Spleen (tissue), 11 donors: ENCODE results near the gene GREB1. TPM values are rescaled to one million over a fixed set of nuclear protein-coding genes. Genes with fewer than 3 reads are reported as not detected.

Experiments
- DNase-seq: peaks from one replicate; pipeline ENCODE4 v3.0.0-alpha.2; 2020
- H3K27ac ChIP-seq, 8 donors: fragments of 200-600 bp; sonication (generic) in 7 of 8; 1 replicate in 4 of 8; 2 replicates in 4 of 8; pipeline versions ENCODE4 v1.5.0 to v1.8.0; 2016 to 2021; ENCODE audit warnings: inconsistent platforms in 4 of 8, mild to moderate bottlenecking in 4 of 8, moderate library complexity in 1 of 8
- H3K27me3 ChIP-seq, 7 donors: fragments of 200-600 bp; sonication (generic) in 6 of 7; replicated peaks in 1 of 7; 1 replicate in 4 of 7; 2 replicates in 3 of 7; pipeline versions ENCODE4 v1.5.0 to v1.8.0; 2016 to 2021; ENCODE audit warnings: inconsistent platforms in 3 of 7, mild to moderate bottlenecking in 1 of 7
- H3K36me3 ChIP-seq, 6 donors: fragments of 200-600 bp; sonication (generic) in 5 of 6; 1 replicate in 4 of 6; 2 replicates in 2 of 6; pipeline versions ENCODE4 v1.5.0 to v1.8.0; 2016 to 2021; ENCODE audit warnings: inconsistent platforms in 2 of 6
- H3K4me1 ChIP-seq, 6 donors: fragments of 200-600 bp; sonication (generic) in 5 of 6; 1 replicate in 3 of 6; 2 replicates in 3 of 6; pipeline versions ENCODE4 v1.5.0 to v1.8.0; 2016 to 2021; ENCODE audit warnings: inconsistent platforms in 3 of 6
- H3K4me3 ChIP-seq, 8 donors: fragments of 200-600 bp; sonication (generic) in 7 of 8; 1 replicate in 4 of 8; 2 replicates in 4 of 8; pipeline versions ENCODE4 v1.5.0 to v1.8.0; 2016 to 2021; ENCODE audit warnings: inconsistent platforms in 4 of 8, mild to moderate bottlenecking in 4 of 8, moderate library complexity in 2 of 8
- H3K9me3 ChIP-seq, 8 donors: fragments of 200-600 bp; sonication (generic) in 7 of 8; 1 replicate in 4 of 8; 2 replicates in 4 of 8; pipeline versions ENCODE4 v1.5.0 to v1.8.0; 2016 to 2021; ENCODE audit warnings: inconsistent platforms in 4 of 8
- POLR2A ChIP-seq, 3 donors: fragments of 450-650 bp; IDR thresholded peaks; one replicate each; pipeline ENCODE4 v1.5.1; 2017; ENCODE audit warnings: antibody characterized with exemption in 3 of 3, mild to moderate bottlenecking in 1 of 3
- POLR2AphosphoS5 ChIP-seq, 3 donors: sonication (generic); formaldehyde crosslinking; IDR thresholded peaks; one replicate each; pipeline ENCODE4 v1.5.1; 2017; ENCODE audit warnings: antibody characterized with exemption in 3 of 3
- WGBS, 5 donors: extraction: QIAGEN DNeasy Blood & Tissue Kit in 3 of 5; methylation state at CpG; one replicate each; pipeline versions ENCODE4 v1.1.5 to v1.1.7; 2013 to 2018; 5-methylcytosine and 5-hydroxymethylcytosine counted together
- intact Hi-C: fragments of 100-400 bp; cut with DNase I; formaldehyde crosslinking; loops from one replicate; pipeline ENCODE4 v1.15.0; 2023; ENCODE audit warnings: low total_unique reads
- polyA plus RNA-seq, 3 donors: library from polyadenylated mRNA; stranded (reverse); fragments of 200-250 nt; gene quantifications; one replicate each; pipeline ENCODE4 v1.2.1, GENCODE V29; 2013
- total RNA-seq, 7 donors: library from RNA; depleted of rRNA in 3 of 7; stranded (reverse); fragments of >200 nt in 3 of 7; fragmentation: NEBNext Ultra II Directional in 4 of 7; extraction: Animal tissue kit (Norgen Biotek cat#: 25700) in 4 of 7; gene quantifications; one replicate each; pipeline versions ENCODE4 v1.1.0 to v1.2.1, GENCODE V29; 2016 to 2021
- TF ChIP-seq, protein P1 (sequence below), 11 experiments: fragments of 200-600 bp in 7 of 11; fragments of 450-650 bp in 4 of 11; sonication (generic) in 4 of 11; IDR thresholded peaks in 8 of 11; conservative IDR thresholded peaks in 3 of 11; 1 replicate in 7 of 11; 2 replicates in 4 of 11; pipeline versions ENCODE4 v1.4.0 to v1.8.0; 2016 to 2021; ENCODE audit warnings: antibody characterized with exemption in 11 of 11, inconsistent platforms in 4 of 11, mild to moderate bottlenecking in 1 of 11
- donor health status: healthy with polysubstance abuse.
- donor health status: DM: no; HTN: no; CAD: no; lungs with moderate emphysema.
- donor health status: DM: no; HTN: no; CAD: no.
- donor health status: Bipolar disorder and iron deficiency.
- donor health status: healthy.
- donor health status: DM: no; HTN: no; CAD: no.
- donor health status: DM: yes; HTN: yes; CAD: no.

The GREB1 gene
- total and polyA plus RNA-seq, 10 donors = 0.06 to 1.6 (median 0.51) TPM; not detected in 1

DNA sequence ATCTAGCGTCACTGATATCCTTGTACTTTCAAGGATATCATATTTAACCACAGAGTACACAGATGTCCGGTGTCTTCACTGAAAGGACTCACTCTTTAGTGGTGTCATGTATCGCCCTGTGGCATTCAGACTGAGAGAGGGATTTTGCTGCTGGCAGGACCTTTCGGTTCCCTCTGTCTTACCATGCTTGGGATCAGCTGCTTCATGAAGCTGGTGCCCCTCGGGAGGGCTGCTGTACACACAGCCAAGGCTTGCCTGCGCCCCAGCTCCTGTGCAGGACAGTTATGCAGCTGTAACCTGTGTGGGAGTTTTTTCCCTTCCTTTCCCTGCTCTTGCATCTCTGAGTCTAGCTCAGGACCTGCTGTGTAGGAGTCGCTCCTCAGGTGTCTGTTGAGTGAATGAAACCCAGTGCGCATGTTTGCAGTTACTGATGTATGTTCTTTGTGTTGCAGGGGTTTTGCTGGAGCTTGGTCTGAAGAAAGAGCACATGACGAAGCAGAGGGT is 64.4 kb downstream of the GREB1 start:
- no peaks in the 10 kb centered on the region for H3K36me3 ChIP-seq
- no peaks in the 10 kb centered on the region for H3K27me3 ChIP-seq
- no peak overlapping the region for H3K27ac ChIP-seq
- intact Hi-C loops = no loop called here
- 68 to 79% (median 70%) methylated on average over 9 of the region's 9 CpGs for WGBS, 5 donors
- H3K9me3 ChIP-seq = no peaks in the 10 kb centered on the region
- no peak overlapping the region for H3K4me3 ChIP-seq
- no peak for DNase-seq
- no peak for TF ChIP-seq POLR2AphosphoS5 (IDR thresholded peaks at IDR 0.05)
- TF ChIP-seq, protein P1, sequence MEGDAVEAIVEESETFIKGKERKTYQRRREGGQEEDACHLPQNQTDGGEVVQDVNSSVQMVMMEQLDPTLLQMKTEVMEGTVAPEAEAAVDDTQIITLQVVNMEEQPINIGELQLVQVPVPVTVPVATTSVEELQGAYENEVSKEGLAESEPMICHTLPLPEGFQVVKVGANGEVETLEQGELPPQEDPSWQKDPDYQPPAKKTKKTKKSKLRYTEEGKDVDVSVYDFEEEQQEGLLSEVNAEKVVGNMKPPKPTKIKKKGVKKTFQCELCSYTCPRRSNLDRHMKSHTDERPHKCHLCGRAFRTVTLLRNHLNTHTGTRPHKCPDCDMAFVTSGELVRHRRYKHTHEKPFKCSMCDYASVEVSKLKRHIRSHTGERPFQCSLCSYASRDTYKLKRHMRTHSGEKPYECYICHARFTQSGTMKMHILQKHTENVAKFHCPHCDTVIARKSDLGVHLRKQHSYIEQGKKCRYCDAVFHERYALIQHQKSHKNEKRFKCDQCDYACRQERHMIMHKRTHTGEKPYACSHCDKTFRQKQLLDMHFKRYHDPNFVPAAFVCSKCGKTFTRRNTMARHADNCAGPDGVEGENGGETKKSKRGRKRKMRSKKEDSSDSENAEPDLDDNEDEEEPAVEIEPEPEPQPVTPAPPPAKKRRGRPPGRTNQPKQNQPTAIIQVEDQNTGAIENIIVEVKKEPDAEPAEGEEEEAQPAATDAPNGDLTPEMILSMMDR (IDR thresholded peaks at IDR 0.05 in 8 of 11, conservative IDR thresholded peaks at IDR 0.05 in 3 of 11) = no peak
- no peak for TF ChIP-seq POLR2A (IDR thresholded peaks at IDR 0.05)
- no peaks in the 10 kb centered on the region for H3K4me1 ChIP-seq

DNA sequence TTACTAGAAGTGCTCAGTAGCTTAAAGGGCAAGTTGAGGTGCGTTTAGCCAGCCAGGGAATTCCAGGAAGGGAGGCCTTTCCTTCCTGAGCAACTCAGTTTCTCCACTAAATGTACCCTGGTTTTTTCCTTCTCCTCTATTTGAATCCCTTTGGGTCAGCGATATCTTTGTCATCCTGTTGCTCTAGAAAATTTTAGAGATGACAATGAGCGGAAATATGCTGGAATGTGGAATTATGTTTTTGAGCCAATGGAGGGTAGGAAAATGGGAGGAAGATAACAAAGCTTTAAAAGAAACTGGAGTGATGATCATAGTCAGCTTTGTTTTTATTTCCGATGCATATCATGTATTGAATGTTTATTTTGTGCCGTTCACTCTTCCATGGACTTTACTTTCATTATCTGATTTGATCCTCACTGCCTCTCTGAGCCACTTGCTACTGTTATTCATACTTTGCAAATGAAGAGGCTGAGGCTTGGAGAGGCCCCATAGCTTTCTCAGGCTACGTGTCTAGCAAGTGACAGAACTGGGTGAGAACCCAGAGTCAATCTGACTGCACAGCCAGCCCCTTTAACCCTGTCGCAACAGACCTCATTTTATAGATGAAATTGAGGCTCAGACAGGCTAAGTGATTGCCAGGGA is 68.8 kb downstream of the GREB1 start:
- TF ChIP-seq, protein P1 (IDR thresholded peaks at IDR 0.05 in 8 of 11, conservative IDR thresholded peaks at IDR 0.05 in 3 of 11) = no peak
- TF ChIP-seq POLR2A (IDR thresholded peaks at IDR 0.05) (no peak), POLR2AphosphoS5 (IDR thresholded peaks at IDR 0.05) (no peak)
- Histone ChIP-seq H3K36me3 (no peaks in the 10 kb centered on the region), H3K4me1 (no peaks in the 10 kb centered on the region), H3K4me3 (no peak overlapping the region), H3K9me3 (no peaks in the 10 kb centered on the region), H3K27ac (no peak overlapping the region), H3K27me3 (no peaks in the 10 kb centered on the region)
- WGBS, 5 donors = 73 to 86% (median 83%) methylated on average over 7 of the region's 7 CpGs
- intact Hi-C loops = no loop called here
- DNase-seq = no peak

DNA sequence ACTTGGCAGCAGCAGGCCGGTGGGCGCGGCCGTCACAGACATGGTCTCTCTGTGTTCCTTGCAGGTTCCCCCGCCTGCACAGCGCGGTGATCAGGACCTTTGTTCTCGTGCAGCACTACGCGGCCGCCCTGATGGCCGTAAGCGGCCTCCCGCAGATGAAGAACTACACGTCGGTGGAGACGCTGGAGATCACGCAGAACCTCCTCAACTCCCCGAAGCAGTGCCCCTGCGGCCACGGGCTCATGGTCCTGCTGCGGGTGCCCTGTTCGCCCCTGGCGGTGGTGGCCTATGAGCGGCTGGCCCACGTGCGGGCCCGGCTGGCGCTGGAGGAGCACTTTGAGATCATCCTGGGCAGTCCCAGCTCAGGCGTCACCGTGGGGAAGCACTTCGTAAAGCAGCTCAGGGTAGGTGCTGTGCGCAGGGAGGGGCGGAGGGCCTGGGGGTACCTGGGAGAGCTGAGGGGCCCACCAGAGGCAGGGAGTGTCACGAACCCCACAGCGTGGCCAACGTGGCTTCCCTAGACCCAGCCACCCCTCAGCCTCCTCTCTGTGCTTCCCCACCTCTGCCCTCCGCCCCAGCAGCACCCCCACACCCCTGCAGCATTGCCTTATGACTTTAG is 76.9 kb downstream of the GREB1 start:
- Histone ChIP-seq H3K4me1 (no peaks in the 10 kb centered on the region), H3K27ac (no peak overlapping the region), H3K27me3 (no peaks in the 10 kb centered on the region), H3K9me3 (no peaks in the 10 kb centered on the region), H3K4me3 (no peak overlapping the region), H3K36me3 (no peaks in the 10 kb centered on the region)
- intact Hi-C loops = no loop called here
- WGBS, 5 donors = 90 to 97% (median 95%) methylated on average over 20 to 38 of the region's 38 CpGs
- TF ChIP-seq POLR2A (IDR thresholded peaks at IDR 0.05) (no peak), POLR2AphosphoS5 (IDR thresholded peaks at IDR 0.05) (no peak)
- TF ChIP-seq, protein P1 (IDR thresholded peaks at IDR 0.05 in 8 of 11, conservative IDR thresholded peaks at IDR 0.05 in 3 of 11) = no peak
- DNase-seq = no peak

DNA sequence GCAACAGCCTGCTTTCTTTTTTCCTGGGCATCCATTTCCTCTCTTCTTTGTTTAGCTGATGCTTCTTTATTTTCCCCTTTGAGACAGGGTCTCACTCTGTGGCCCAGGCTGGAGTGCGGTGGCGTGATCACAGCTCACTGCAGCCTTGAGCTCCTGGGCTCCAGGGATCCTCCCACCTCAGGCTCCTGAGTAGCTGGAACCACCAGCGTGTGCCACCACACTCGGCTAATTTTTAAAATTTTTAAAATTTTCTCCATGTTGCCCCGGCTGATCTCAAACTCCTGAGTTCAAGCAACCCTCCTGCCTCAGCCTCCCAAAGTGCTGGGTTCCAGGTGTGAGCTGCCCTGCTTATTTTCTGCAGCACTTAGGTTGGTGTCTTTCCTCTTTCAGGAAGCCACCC is 77.4 kb downstream of the GREB1 start:
- intact Hi-C loops = no loop called here
- no peaks in the 10 kb centered on the region for H3K4me1 ChIP-seq
- H3K4me3 ChIP-seq = no peak overlapping the region
- no peak overlapping the region for H3K27ac ChIP-seq
- TF ChIP-seq POLR2AphosphoS5 (IDR thresholded peaks at IDR 0.05) = no peak
- TF ChIP-seq, protein P1 (IDR thresholded peaks at IDR 0.05 in 8 of 11, conservative IDR thresholded peaks at IDR 0.05 in 3 of 11) = no peak
- TF ChIP-seq POLR2A (IDR thresholded peaks at IDR 0.05) = no peak
- WGBS, 5 donors = 91 to 97% (median 92%) methylated on average over 5 of the region's 5 CpGs
- H3K36me3 ChIP-seq = no peaks in the 10 kb centered on the region
- H3K9me3 ChIP-seq = no peaks in the 10 kb centered on the region
- no peaks in the 10 kb centered on the region for H3K27me3 ChIP-seq
- no peak for DNase-seq
